T-helper 2 cell (primary cell): Measurements from ENCODE around the gene RPS21.

ENCODE experiments used
- DNase-seq, 5 experiments: peaks; one replicate each; pipeline versions ENCODE4 v3.0.0 to v3.0.0-alpha.2; 2012 to 2022

The RPS21 gene

GRCh38 chr20:62428002-62428372 is 41.1 kb downstream of the RPS21 start:
- DNase-seq: no peak

- no peak for DNase-seq
These were observed 41.7 kb downstream of the RPS21 start for GRCh38 chr20:62428396-62429295.

GRCh38 chr20:62429455-62430310 is 42.8 kb downstream of the RPS21 start:
- DNase-seq: no peak

- no peak for DNase-seq
These were observed 43.5 kb downstream of the RPS21 start for GRCh38 chr20:62430311-62430853.

- DNase-seq: no peak
These were observed 44.1 kb downstream of the RPS21 start for GRCh38 chr20:62430866-62431447.

- DNase-seq: no peak
These were observed 47.0 kb downstream of the RPS21 start for GRCh38 chr20:62433658-62434497.

GRCh38 chr20:62436692-62437091 is 49.8 kb downstream of the RPS21 start:
- no peak for DNase-seq

GRCh38 chr20:62437496-62437895 is 50.6 kb downstream of the RPS21 start:
- no peak for DNase-seq

GRCh38 chr20:62437927-62438326 is 51.0 kb downstream of the RPS21 start:
- no peak for DNase-seq
